GM12878 (cell line): ENCODE data around the gene CCBE1. TPM values are rescaled to one million over a fixed set of nuclear protein-coding genes. Genes with fewer than 3 reads are reported as not detected.

Experiments used
- ATAC-seq: fragments of 200-7000 bp; cut with Tn5 transposase; 3 replicates; pipeline ENCODE4 v1.9.1; 2020; ENCODE audit warnings: mild to moderate bottlenecking, moderate library complexity
- BruUV-seq: library from RNA; stranded (reverse); fragments of 400-500 nt; replicated peaks from 2 replicates; lab custom pipeline; 2021; lab: Mats Ljungman, UMichigan
- CTCF ChIA-PET: fragments of 300-600 bp; sonication (Branson Sonifier 250); formaldehyde crosslinking; extraction: SDS; loops from one replicate; lab custom pipeline; 2021; ENCODE audit warnings: inconsistent platforms; lab: Yijun Ruan, JAX
- POLR2A ChIA-PET: fragments of 350-600 bp; formaldehyde crosslinking; extraction: SDS; loops from one replicate; lab custom pipeline; 2021; ENCODE audit warnings: inconsistent platforms; lab: Charles Lee
- RAD21 ChIA-PET: fragments of 300-600 bp; sonication (Branson Sonifier 250); formaldehyde crosslinking; loops from one replicate; lab custom pipeline; 2023; ENCODE audit warnings: antibody characterized with exemption; ENCODE audit not compliant: unreplicated experiment; lab: Charles Lee
- SMC1A ChIA-PET: fragments of 300-600 bp; sonication (Branson Sonifier 250); formaldehyde crosslinking; loops from one replicate; lab custom pipeline; 2023; ENCODE audit not compliant: unreplicated experiment, uncharacterized antibody; lab: Charles Lee
- DNase-seq: peaks from one replicate; pipeline ENCODE4 v3.0.0-alpha.2; 2011; ENCODE audit warnings: low read depth, low spot score
- FAIRE-seq: peaks from 3 replicates; lab custom pipeline; 2011; peaks lifted over from hg19 to GRCh38; lab: Jason Lieb, UNC
- H2AFZ ChIP-seq: 2 replicates; pipeline ENCODE4 v1.6.0; 2011; ENCODE audit warnings: low read depth, low read length, control low read depth; ENCODE audit not compliant: control insufficient read depth
- H3K27ac ChIP-seq: 2 replicates; pipeline ENCODE4 v1.5.1; 2011; ENCODE audit warnings: control low read depth; ENCODE audit not compliant: control insufficient read depth, insufficient read depth
- H3K27me3 ChIP-seq, 2 experiments: replicated peaks in 1 of 2; 2 replicates each; pipeline versions ENCODE4 v1.6.0 to v1.6.1; 2011; ENCODE audit warnings: low read length in 1 of 2; ENCODE audit not compliant: control insufficient read depth in 2 of 2, insufficient read depth in 2 of 2
- H3K36me3 ChIP-seq, 2 experiments: 2 replicates each; pipeline ENCODE4 v1.5.1; 2011; ENCODE audit warnings: low read length in 1 of 2; ENCODE audit not compliant: control insufficient read depth in 2 of 2, insufficient read depth in 2 of 2
- H3K4me1 ChIP-seq: 2 replicates; pipeline ENCODE4 v1.6.1; 2011; ENCODE audit warnings: mild to moderate bottlenecking, low read length, moderate library complexity, mixed read lengths; ENCODE audit not compliant: control insufficient read depth, insufficient read depth
- H3K4me2 ChIP-seq: 2 replicates; pipeline ENCODE4 v1.6.0; 2011; ENCODE audit warnings: control low read depth; ENCODE audit not compliant: control insufficient read depth, insufficient read depth
- H3K4me3 ChIP-seq: fragments of 200-600 bp; sonication (generic); 2 replicates; pipeline ENCODE4 v1.5.1; 2016
- H3K79me2 ChIP-seq: 2 replicates; pipeline ENCODE4 v1.6.0; 2011; ENCODE audit warnings: low read length; ENCODE audit not compliant: control insufficient read depth, insufficient read depth
- H3K9ac ChIP-seq: 2 replicates; pipeline ENCODE4 v1.8.0; 2011; ENCODE audit warnings: low read length, control low read depth, mixed read lengths; ENCODE audit not compliant: control insufficient read depth, insufficient read depth
- H3K9me3 ChIP-seq: replicated peaks from 3 replicates; pipeline ENCODE4 v1.5.1; 2011; ENCODE audit warnings: mild to moderate bottlenecking, low read length; ENCODE audit not compliant: control insufficient read depth, insufficient read depth
- H4K20me1 ChIP-seq: 2 replicates; pipeline ENCODE4 v1.6.0; 2011; ENCODE audit not compliant: control insufficient read depth, insufficient read depth
- MEF2B ChIP-seq: fragments of 450-650 bp; IDR thresholded peaks from 2 replicates; pipeline ENCODE4 v1.6.1; 2018; ENCODE audit warnings: mild to moderate bottlenecking, moderate library complexity; ENCODE audit not compliant: partially characterized antibody, poor library complexity, severe bottlenecking
- MTA3 ChIP-seq: IDR thresholded peaks from 2 replicates; pipeline ENCODE4 v1.6.1; 2012; ENCODE audit warnings: low read length, inconsistent platforms, borderline replicate concordance
- SMAD5 ChIP-seq: IDR thresholded peaks from 2 replicates; pipeline ENCODE4 v1.6.1; 2016; ENCODE audit warnings: antibody characterized with exemption, low read depth
- SUPT20H ChIP-seq: IDR thresholded peaks from 2 replicates; pipeline ENCODE4 v1.6.1; 2011; ENCODE audit warnings: low read depth, mild to moderate bottlenecking, low read length, moderate library complexity, borderline replicate concordance; ENCODE audit not compliant: control insufficient read depth
- ZNF274 ChIP-seq: IDR thresholded peaks from one replicate; pipeline ENCODE4 v1.8.0; 2011; ENCODE audit not compliant: insufficient read length, insufficient read depth
- WGBS: methylation state at CpG from one replicate; pipeline ENCODE4 v1.1.6; 2016; ENCODE audit warnings: low lambda C conversion rate; ENCODE audit not compliant: insufficient replicate concordance, insufficient coverage; ENCODE audit errors: missing lambda C conversion rate; 5-methylcytosine and 5-hydroxymethylcytosine counted together
- in situ Hi-C: fragments of 300-500 bp; cut with MboI; formaldehyde crosslinking; loops from 9 replicates; pipeline ENCODE4 v1.14.3; 2018; ENCODE audit warnings: mixed read lengths
- intact Hi-C: fragments of 100-400 bp; cut with micrococcal nuclease; formaldehyde crosslinking; loops from one replicate; pipeline ENCODE4 v1.14.2; 2022; ENCODE audit not compliant: unreplicated experiment
- polyA plus RNA-seq, 11 experiments: library from polyadenylated mRNA; depleted of rRNA in 4 of 11; unstranded in 6 of 11; stranded (reverse) in 5 of 11; fragments of >200 nt; fragmentation: Nextera tagmentation in 4 of 11; fragmentation: Illumina TruSeq in 1 of 11; extraction: Ambion mirVana in 4 of 11; extraction: Trizol in 1 of 11; gene quantifications; 1 replicate in 1 of 11; 2 replicates in 10 of 11; pipeline versions ENCODE4 v1.2.1 to v1.2.3, GENCODE V29; 2011 to 2016; ENCODE audit warnings: inconsistent platforms in 2 of 11, missing spikeins in 2 of 11, low read depth in 1 of 11
- total RNA-seq, 4 experiments: library from RNA; depleted of rRNA in 3 of 4; stranded (reverse); fragments of >200 nt in 3 of 4; fragmentation: Illumina TruSeq in 1 of 4; extraction: Trizol in 1 of 4; gene quantifications; 2 replicates each; pipeline versions ENCODE4 v1.2.1 to v1.2.3, GENCODE V29; 2013 to 2021
- TF ChIP-seq, protein P1 (sequence below): fragments of 450-650 bp; IDR thresholded peaks from 2 replicates; pipeline ENCODE4 v1.6.1; 2018; ENCODE audit warnings: mild to moderate bottlenecking, low read depth, moderate library complexity; ENCODE audit not compliant: partially characterized antibody

CCBE1 gene
- total and polyA plus RNA-seq, 10 of the 15 experiments (the other 5 are each of a cell fraction or from before 2014, with no cell fraction given) = 0.03 to 0.49 (median 0.04) TPM; not detected in 7

DNA sequence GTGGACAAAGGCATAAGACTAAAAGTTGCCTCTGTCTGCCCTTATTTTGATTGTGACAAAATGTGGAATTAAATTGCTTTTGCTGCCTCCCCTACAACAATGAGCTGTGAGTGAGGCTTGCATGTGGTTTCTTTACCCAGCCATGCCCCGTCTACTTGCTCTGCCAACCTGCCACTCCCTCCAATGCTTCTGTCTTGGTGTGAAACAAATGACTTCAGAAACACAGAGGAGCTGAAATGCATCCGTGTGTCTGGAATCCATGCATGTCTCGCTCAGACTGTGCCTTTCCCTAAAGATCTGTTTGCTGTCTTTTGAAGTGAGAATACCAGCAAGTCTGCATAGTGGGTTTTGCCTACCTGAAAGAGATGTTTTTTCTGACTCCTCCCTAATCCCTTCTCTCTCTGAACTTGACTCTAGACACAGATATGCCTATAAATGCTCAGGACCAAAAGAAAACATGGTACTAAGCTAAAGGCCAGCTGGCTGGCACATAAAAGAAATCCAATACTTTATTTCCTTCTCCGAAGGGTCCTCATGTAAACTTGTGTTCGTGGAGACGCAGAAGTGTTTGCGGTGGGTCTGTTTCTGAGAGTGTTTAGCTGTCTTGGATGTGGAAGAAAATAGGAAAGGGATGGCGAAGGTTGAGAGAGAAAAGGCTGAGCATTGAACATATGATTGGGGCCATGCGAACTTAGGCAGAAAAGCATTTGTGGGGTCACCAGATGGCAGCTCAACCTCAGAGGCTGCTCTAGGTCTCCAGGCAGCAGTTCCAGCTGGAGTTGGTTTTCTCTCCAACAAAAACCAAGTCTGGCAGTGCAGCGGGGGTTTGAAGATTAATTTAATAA lies 120.5 kb downstream of the CCBE1 start:
- FAIRE-seq (no peak), DNase-seq (no peak), ATAC-seq (no peak)
- no peak overlapping the region for H3K4me2 ChIP-seq
- in situ Hi-C loops (no loop called here), intact Hi-C loops (no loop called here)
- H3K27me3 ChIP-seq = no peaks in the 10 kb centered on the region; a peak in 1 of 4 replicates
- ChIA-PET RAD21 (no interaction called here), POLR2A (no interaction called here), CTCF (interaction anchor here (1.5 to 1.8 kb wide), 2 partner anchors 10 to 54 kb away, joined by 5 read pairs; no protein-coding TSS in a partner anchor), SMC1A (interaction anchor here (1.5 kb wide), 1 partner anchor 10 kb away, joined by 5 read pairs; no protein-coding TSS in a partner anchor)
- no peak overlapping the region for H2AFZ ChIP-seq
- no peak overlapping the region for H3K4me3 ChIP-seq
- no peaks in the 10 kb centered on the region; the same call in 2 of the 3 replicates for H3K9me3 ChIP-seq
- WGBS = 48% methylated on average over 10 of the region's 10 CpGs
- no peaks in the 10 kb centered on the region for H3K79me2 ChIP-seq
- no peak overlapping the region for H3K27ac ChIP-seq
- no peaks in the 10 kb centered on the region for H3K4me1 ChIP-seq
- H3K36me3 ChIP-seq = no peaks in the 10 kb centered on the region
- no peak for TF ChIP-seq SUPT20H
- no peak for TF ChIP-seq MEF2B
- no peak for TF ChIP-seq SMAD5
- TF ChIP-seq ZNF274 = no peak
- TF ChIP-seq, protein P1, sequence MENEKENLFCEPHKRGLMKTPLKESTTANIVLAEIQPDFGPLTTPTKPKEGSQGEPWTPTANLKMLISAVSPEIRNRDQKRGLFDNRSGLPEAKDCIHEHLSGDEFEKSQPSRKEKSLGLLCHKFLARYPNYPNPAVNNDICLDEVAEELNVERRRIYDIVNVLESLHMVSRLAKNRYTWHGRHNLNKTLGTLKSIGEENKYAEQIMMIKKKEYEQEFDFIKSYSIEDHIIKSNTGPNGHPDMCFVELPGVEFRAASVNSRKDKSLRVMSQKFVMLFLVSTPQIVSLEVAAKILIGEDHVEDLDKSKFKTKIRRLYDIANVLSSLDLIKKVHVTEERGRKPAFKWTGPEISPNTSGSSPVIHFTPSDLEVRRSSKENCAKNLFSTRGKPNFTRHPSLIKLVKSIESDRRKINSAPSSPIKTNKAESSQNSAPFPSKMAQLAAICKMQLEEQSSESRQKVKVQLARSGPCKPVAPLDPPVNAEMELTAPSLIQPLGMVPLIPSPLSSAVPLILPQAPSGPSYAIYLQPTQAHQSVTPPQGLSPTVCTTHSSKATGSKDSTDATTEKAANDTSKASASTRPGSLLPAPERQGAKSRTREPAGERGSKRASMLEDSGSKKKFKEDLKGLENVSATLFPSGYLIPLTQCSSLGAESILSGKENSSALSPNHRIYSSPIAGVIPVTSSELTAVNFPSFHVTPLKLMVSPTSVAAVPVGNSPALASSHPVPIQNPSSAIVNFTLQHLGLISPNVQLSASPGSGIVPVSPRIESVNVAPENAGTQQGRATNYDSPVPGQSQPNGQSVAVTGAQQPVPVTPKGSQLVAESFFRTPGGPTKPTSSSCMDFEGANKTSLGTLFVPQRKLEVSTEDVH = no peak
- no peak for TF ChIP-seq MTA3
- no peak overlapping the region for H3K9ac ChIP-seq
- H4K20me1 ChIP-seq = no peaks in the 10 kb centered on the region
- BruUV-seq = no TSS peak
